Stimulated activated CD8-positive, alpha-beta memory T cell treated with anti-CD3 and anti-CD28 coated beads, Interleukin-12 subunit alpha, Interleukin-12 subunit beta, amount 100 ng/mL, for 24 hours (primary cell): ENCODE measurements around the gene NR4A1.

Source experiments
- DNase-seq: peaks from one replicate; pipeline ENCODE4 v3.0.0-alpha.2; 2020; ENCODE audit errors: extremely low read depth

NR4A1 gene

GRCh38 chr12:52058631-52059361, 7.6 kb downstream of the NR4A1 start:
- DNase-seq, result no peak

DNA sequence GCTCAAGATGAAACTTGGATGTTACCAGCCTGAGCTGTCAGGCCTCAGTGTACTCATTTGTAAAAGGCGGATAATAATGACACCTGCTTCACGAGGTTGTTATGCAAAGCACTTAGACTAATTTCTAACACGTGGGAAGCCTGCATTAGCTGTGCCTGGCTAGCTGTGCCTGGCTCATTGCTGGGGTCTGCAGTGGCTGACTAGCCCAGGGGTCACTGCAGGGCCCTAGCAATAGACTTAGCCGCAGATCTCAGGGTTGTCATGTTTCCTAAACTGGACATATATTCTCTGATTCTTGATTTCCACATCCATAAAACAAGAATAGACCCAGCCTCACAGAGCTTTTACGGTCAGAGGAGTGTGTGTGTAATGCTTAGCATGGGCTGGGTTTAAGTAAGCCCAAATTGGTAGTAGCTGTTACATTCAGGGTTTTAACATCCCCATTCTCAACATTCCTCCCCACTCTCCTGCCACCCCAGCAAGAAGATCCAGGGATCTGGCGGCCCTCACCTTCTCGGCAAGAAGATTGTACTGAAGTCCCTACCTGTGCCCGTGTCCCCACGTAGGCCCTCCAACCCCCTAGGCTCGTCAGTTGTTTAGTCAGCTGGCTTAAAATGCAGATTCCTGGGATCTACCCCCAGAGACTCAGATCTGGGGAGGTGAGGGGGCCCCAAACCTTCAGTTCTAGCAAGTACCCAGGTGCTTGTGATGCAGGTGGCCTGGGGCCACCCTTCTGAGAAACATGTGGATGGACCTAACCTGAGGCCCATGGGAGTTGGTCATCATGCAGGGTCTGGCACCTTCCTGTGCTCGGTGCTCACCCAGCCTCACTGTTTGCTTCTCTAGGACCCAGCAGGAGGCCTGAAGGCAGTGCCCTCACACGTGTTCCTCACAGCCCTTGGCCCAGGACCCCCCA, 8.6 kb downstream of the NR4A1 start:
- DNase-seq, result no peak

GRCh38 chr12:52060498-52061177, 9.4 kb downstream of the NR4A1 start:
- no peak for DNase-seq

GRCh38 chr12:52061470-52062166, 10.4 kb downstream of the NR4A1 start:
- no peak for DNase-seq

DNA sequence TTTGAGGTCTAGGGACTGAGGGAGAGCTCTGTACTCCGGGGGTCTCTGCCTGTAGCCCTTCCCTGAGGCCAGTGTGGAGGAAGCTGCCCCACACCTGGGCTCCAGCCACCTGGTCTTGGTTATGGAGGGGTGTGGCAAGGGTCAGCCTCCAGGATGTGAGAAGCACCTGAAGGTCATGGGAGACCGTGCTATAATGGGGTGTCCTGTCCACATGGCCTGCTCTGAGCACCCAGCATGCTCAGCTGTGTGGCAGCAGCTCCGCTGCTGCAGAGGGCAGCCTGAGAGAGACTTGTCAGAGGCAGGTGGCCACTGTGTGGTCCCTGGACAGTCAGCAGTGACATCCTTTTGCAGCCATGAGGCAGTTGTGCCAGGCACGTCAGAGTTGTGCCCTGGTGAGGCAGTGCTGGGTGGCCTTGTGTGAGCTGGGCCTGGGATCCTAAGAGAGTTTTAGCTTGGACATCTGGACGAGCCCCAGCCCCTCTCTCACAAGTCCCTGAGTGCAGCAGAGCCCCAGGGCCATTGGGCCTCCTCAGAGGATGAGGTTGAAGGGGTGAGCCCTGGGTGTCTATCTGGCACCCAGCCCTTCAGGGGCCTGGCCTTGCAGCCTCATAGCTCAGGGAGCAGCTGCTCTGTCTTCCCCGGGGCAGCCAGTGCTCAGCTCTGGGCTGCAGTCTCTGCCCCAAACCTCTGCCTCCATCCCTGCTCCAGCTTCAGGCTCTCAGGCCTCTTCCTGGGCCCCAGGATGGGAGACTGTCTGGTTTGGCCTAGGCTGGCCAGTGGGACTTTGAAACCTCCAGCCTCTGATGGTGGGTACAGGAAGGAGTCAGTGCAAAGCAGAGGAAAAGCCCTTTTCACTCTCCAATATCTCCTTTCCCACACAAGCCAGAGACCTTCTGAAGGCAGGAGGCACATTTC, 11.2 kb downstream of the NR4A1 start:
- DNase-seq, result no peak

DNA sequence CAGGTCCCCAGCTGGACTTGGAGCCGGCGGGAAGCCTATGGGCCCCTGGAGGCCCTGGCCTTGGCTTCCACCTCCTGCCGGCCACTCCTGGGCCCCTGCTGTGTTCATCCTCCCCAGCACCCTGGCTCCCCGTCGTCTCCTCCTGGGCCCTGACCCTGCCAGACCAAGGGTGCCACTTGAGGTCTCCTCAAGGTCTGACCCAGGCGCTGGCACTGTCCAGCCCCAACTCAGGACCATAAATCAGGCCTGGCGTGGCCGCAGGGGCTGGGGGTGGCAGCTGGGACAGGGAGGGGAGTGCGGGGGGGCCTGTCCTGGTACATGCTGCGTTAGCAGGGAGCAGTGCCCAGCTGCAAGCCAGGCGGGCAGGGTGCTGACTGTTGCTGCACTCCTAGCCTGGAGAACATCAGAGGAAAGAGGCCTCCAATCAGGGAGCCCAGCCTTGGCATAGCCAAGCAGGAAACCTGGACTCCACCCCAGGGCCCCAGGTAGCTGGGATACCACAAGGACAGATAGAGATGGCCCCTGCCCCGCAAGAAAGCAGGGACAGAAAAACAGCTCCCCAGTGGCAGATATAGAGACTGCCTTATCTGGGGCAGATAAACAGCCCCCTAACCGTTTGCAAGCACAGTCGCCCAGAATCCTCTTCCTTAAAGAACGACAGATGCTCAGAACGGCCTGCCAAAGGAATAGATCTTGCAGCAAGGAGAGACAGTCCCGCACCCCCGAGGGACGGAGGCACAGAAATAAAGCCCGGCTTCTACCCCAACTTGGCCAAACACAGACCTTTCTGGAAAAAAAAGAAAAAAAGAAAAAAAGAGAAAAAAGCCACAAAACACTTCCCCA, 12.1 kb downstream of the NR4A1 start:
- DNase-seq, result no peak

DNA sequence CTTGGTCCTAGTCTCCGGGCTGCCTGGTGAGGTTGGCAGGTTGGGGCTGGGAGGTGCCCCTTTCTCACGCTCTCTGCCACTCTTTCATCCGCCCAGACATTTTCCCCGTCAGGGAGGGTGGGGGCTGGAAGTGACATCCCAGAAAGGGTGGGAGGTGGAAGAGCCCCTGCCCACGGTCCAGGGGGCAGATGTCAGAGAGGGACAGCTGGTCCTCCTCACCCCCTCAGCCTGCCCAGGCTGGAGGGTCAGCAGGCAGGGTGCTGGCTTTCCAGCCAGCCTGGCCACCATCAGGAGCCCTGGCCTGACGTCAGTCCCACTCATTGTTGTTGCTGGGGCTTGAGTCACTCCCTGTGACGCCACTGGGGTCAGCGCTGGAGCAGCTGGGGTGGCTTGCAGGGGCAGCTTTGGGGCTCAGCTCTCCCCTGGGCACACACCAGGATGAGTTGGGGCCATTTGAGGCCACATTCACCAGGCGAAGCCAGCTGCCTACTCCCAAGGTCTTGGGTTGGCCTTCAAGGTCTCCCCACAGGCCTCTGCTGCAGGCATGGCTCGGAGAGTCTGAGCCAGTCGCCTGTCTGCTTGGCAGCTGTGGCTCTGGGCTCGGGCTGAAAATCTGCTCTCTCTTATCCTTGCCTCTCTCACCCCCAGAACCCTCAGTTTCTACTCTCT, 12.9 kb downstream of the NR4A1 start:
- DNase-seq, result no peak

GRCh38 chr12:52066346-52067080, 15.3 kb downstream of the NR4A1 start:
- no peak for DNase-seq

GRCh38 chr12:52067081-52067374, 15.8 kb downstream of the NR4A1 start:
- DNase-seq, result no peak

DNA sequence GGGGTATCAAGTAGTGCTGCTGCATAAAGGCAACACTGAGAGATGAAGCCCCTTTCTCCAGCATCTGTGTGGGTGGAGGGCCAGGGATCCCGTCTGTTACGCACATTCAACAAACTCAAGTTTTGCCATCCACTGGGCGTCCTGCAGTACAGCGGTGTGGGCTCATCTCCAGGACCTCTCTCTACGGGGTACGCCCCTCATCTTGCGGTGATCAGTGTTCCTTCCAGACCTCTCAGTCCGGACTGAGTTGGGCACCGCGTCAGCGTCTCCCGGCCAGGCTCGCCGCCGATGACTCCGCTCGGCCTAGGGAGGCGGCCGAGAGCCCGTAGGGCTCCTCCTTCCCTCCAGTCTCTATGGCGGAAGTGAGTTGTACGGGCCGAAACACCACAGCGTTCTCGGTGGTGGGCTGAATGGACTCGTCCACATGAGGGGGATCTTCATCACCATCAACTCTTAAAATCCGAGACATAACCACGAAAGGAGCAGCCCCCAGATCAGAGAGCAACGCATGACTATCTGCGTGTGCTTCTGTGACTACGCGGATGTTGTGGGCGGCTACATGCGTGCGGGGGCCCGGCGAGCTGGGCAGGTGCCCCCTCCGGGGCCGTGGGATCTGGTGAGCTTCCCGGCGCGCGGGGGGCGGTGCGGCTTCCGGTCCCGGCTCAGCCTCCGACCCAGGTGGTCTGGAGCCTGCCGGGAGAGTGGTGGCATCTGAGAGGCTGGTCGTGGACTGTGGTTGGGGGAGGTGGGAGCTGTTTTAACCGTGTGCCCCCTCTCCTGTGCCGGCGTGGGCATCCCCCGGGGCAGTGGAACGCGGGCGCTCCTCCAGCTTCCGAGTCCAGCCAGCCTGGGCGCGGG, 18.3 kb downstream of the NR4A1 start, which contains the start of gene ATG101:
Gene ATG101, plus strand, starts transcription at position 652 of the 858 bp plus-strand sequence. CDS start 3,673 bp downstream, outside the sequence.
- peak; percentile 73 for DNase-seq

DNA sequence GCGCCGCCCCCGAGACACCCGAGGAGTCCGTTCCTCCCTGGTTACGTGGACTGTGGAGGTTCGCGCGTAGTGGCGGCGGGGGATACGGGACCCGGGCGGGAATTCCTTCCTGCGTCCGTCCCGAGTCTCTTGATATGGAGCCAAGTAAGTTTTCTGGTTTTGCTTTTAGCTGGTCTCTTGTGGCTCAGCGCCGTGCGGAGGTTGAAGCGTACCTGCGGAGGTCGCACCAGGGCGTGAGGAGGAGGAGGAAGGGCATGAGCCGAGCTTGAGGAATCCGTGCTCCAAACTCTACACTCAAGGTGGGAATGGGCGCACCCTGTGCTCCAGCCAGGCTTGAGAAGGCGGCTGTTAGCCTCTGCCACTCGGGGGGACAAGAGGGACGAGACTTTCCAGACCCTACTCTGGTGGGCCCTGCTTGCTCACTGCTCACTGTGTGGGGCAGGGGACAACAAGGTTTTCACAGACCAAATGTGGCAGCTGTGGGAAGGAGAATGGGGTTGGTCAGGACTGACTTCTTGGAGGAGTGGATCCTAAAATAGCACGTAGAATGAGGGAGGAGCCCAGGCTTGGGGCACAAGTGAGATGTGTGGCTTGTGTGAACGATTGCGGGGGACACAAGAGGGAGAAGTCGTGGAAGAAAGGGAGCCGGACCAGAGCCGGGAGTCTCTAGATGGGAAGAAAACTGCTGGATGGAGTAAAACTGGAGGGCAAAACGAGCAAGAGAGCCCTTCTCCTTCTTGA, 19.1 kb downstream of the NR4A1 start:
- no peak for DNase-seq

GRCh38 chr12:52073531-52074381, 22.5 kb downstream of the NR4A1 start:
- DNase-seq, result no peak

- DNase-seq, result no peak
Observed at GRCh38 chr12:52074971-52075724, 23.9 kb downstream of the NR4A1 start.

- no peak for DNase-seq
Observed at GRCh38 chr12:52076811-52077210, 25.6 kb downstream of the NR4A1 start.

DNA sequence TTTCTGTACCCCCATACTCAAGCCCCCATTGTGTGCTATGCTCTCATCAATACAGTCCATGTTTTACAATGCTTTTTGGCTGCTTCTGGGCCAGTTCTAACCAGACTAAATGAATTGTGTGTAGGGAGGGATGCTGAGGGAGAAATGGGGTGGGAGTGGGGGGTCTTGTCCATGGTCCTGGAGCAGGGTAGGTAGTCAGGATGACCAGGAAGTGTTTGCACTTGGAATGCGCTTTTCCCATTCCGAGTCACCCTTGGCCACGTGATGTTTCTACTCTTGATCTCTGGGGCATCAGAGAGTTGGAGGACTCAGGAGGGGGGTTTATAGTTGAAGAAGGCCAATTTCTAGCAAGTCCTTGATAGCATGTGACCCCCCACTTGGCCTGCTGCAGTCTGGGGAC, 27.0 kb downstream of the NR4A1 start:
- no peak for DNase-seq
